NAMALWA (cell line): Measurements from ENCODE around the gene PRPSAP2.
"Not testable (repeated sequence)": the region's sequence is repeated elsewhere in the genome, so short reads cannot be mapped to it uniquely, and the experiment has no call there.

Experiments used
- DNase-seq: peaks from one replicate; pipeline ENCODE4 v3.0.0-alpha.2; 2015; ENCODE audit warnings: low spot score

Gene PRPSAP2

GRCh38 chr17:18857864-18858566, at the start of gene PRPSAP2:
PRPSAP2 (plus strand) TSS chr17:18858131; CDS start chr17:18865834, 7,703 bp downstream.
- DNase-seq, result peak; percentile 90

DNA sequence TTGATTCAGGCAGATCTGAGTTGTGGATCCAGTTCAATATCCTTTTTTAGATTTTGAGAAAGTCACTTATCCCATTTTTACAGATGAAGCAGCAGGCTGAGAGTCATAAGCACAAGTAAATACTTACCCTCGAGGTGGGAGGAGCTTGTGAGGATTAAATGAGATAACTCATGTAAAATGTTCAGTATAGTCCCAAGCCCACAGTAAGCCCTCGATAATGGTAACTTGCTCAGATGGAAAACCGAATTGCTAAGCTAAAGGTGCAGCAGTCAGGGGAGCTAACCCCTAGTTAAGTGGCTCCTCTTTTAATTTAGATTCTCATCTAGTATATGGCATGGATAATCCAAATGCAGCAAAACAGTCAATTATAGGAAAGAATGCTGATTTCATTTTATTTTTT, 42.0 kb upstream of the PRPSAP2 start:
- DNase-seq, result not testable (repeated sequence)

- peak; percentile 73 for DNase-seq
These were observed 41.2 kb upstream of the PRPSAP2 start for GRCh38 chr17:18816489-18817371.

- not testable (repeated sequence) for DNase-seq
These were observed 36.5 kb upstream of the PRPSAP2 start for GRCh38 chr17:18821430-18821829.

DNA sequence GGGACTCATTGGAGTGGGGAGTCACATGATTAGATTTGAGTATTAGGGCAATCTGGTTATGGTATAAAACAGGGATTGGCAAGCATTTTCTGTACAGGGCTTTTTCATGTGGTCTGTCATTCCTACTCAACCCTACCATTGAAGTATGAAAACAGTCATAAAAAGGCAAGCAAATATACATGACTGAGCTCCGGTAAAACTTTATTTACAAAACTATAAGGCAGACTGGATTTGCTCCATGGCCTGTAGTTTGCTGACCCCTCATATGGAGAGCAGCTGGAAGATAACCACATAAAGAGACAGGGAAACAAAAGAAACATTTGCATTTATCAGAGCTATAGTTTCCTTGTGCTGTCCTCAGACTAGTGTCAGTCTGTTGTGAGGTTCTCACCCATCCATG, 30.3 kb upstream of the PRPSAP2 start:
- not testable (repeated sequence) for DNase-seq

GRCh38 chr17:18848501-18848900, 9.4 kb upstream of the PRPSAP2 start:
- DNase-seq, result no peak

GRCh38 chr17:18850679-18851078, 7.3 kb upstream of the PRPSAP2 start:
- no peak for DNase-seq

GRCh38 chr17:18851201-18851600, 6.7 kb upstream of the PRPSAP2 start:
- no peak for DNase-seq

- DNase-seq, result no peak
These were observed 3.0 kb upstream of the PRPSAP2 start for GRCh38 chr17:18854956-18855355.

DNA sequence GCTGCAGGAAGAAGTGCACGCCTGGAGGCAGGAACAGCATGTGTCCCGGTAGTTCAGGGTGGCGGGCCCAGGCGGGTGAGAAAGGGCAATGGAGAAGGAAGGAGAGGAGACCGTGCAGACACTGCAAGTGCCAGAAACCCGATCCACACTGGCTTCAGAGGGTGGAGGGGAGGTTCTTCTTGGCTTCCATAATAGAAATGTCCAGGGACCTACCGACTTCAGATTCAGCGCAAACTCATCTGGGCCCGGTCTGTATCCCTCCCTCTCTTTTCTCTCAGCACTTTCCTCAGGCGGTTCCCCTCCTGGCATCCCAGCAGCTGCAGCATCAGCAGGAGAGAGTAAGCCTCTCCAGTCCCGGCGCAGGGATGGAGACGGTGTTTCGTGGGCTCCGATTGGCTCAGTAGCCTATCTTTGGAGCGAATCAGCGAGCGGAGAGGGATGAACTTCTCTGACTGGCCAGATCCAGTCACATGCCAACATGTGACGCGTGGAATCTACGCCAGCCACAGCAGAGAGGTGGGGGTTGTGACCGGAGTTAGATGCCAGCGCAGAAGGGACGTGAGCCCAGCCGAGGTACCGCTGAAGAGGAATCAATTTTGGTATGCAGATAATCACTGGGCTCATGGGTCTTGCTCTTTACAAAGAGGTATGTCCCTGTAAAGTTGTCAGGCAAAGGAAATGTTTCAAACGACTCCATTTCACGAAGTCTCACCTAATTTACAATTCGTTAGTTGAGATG, 1.9 kb upstream of the PRPSAP2 start:
- peak; percentile 91 for DNase-seq

GRCh38 chr17:18856570-18856915, 1.4 kb upstream of the PRPSAP2 start:
- no peak for DNase-seq

GRCh38 chr17:18858567-18859245, 775 bp downstream of the PRPSAP2 start:
- DNase-seq, result no peak

DNA sequence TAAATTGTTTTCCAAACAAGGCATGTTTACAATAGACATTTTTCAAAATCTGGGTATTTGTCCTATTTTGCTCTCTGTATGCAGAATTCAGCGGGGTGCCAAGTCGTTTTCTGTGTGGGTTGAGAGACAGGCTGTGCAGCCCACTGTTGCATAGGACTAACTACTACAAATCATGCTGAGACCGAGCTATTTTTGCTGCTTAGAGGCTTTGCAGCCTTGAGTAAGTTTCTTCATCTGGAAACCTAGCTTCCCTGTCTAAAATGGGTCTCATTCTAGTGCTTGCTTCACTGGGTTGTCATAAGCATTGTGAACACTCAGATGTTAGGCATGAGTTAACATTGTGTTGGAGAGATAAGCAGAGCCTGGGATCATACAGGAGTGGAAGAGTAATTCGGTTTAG, 1.3 kb downstream of the PRPSAP2 start:
- peak; percentile 29 for DNase-seq

GRCh38 chr17:18860161-18860972, 2.4 kb downstream of the PRPSAP2 start:
- no peak for DNase-seq

DNA sequence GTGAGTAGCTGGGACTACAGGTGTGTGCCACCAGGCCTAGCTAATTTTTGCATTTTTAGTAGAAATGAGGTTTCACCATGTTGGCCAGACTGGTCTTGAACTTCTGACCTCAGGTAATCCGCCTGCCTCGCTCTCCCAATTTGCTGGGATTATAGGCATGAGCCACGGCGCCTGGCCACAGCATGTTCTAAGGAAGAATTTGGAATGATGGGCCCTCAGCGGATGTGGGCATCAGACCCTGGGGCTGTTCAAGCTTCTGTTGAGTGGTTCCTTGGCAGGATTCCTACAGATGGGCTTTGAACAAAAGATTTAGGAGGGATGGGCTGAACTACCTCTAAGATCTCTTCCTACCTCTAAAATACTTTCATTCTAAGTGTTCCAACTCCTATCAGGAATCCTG, 4.1 kb downstream of the PRPSAP2 start:
- DNase-seq, result no peak

DNA sequence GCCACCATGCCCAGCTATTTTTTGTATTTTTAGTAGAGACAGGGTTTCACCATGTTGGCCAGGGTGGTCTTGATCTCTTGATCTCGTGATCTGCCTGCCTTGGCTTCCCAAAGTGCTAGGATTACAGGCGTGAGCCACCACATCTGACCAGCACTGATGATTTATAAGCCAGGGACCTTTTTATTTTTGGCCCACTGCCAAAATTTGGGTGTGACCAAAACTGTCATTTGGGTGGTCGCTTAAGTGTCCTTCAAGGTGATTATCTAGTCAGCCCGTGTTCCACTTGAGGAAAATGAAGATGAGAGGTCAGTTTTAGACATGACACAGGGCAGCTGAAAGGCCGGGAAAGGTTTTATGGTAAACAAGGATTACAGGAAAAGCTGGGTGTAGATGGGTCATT, 7.1 kb downstream of the PRPSAP2 start:
- not testable (repeated sequence) for DNase-seq

DNA sequence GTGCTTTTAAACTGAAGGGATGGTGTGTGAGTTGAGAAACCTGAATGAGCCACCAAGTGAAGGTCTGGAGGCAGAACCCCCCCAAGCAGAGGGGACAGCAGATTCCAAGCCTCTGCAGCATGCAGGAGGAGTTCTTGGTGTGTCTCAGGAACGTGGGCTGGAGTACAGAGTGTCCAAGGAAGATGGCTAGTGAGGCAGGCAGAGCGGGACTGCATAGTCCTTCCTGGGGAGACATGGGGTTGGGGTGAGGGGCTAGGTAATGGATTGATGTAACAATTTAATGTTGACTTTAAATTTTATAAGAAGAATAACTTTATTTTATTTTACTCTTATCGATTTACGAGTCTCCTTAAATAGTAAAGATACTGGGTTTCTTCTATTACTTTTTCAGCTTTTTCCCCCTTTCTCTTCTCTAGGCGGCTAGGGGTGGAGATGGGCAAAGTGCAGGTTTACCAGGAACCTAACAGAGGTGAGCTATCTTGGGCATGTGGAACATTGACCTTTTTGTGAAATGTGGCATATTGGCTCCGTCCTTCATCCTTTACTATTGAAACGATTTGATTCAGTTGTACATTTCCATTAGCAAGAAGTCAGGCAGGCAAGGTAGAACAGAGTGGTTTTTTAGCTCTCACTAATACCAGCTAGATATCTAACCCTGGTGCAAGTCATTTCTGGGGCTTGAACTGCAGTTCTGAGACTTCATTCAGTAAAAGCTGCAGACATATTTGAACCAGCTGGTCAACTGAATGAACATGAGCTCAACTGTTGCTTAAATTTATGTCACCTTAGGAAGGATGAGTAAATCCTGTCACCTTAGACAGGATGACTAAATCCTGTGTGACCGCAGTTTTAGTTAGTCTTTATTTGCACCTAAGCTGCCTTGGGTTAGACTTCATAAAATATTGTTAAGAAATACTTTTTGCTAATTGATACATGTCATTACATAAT, 9.2 kb downstream of the PRPSAP2 start:
- DNase-seq, result no peak

DNA sequence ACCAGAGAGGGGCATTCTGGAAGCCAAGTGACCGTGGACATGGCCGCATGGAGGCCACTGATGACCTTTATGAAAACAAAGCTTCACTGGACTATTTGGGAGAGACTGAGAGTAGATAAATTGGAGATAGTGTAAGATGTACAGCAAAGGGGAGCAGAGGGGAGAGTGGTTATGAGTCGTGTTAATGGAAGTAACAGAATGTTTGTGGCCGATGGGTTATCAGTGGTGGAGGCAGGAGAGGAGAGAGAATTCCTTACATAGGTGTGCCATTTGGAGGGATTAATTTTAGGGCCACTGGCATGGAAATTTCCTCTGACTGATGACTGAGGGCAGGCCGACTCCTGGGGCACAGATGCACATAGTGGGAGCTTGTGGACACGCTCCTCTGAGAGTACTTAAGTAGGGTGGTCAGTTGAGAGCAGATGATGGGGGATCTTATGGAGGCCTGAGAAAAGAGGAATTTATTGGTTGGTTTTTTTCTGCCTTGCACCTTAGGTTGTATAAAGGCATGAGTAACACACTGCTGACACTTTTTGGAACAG, 19.2 kb downstream of the PRPSAP2 start:
- DNase-seq, result no peak

DNA sequence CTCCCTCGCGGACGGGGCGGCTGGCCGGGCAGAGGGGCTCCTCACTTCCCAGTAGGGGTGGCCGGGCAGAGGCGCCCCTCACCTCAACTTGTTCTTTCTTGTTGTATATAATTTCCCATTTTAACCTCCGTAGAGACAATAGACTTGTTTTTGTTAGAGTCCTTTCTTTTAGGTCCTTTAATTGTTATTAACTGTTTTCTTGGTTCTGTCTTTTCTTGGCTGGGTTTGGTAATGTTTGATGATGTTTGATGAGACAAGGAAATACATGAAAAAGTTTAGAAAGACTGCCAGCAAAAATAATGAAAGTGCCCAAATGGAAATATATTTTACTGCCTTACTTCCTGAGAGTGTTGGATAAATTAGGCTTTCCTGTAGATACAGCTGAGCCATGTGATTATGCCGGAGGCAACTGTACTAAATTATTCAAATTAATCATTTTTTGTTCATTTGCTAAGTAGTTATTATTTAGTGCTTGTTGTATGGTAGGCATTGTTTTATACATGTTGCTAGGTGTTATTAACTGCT, 30.9 kb downstream of the PRPSAP2 start:
- DNase-seq, result no peak

- no peak for DNase-seq
These were observed 31.7 kb downstream of the PRPSAP2 start for GRCh38 chr17:18889658-18890057.
